ENCODE data around the gene CNGA4.

DNA sequence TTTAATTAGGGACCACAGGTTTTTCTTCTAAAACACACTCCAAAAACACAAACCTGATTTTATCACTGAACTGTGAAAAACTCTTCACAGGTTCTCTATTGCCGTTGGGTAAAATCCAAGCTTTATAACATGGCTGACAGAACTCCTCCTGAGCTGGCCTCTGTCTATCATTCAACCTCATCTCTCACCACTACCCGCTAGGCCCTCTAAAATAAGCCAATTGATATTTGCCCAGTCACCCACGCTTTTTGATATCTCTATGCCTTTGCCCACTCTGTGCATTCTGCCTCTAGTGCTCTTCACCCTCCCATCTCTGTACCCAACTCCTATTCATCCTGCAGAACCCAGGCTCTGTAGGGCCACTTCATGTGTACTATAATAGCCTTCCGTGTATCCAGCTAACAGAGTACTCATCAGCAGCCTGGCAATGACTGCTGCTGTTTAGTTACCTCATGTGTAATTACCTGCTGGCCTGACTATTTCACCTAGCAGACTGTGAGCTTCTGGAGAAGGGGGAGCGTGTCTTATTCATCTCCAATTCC lies 1.1 kb upstream of the CNGA4 start:
- TF ChIP-seq, protein P1, sequence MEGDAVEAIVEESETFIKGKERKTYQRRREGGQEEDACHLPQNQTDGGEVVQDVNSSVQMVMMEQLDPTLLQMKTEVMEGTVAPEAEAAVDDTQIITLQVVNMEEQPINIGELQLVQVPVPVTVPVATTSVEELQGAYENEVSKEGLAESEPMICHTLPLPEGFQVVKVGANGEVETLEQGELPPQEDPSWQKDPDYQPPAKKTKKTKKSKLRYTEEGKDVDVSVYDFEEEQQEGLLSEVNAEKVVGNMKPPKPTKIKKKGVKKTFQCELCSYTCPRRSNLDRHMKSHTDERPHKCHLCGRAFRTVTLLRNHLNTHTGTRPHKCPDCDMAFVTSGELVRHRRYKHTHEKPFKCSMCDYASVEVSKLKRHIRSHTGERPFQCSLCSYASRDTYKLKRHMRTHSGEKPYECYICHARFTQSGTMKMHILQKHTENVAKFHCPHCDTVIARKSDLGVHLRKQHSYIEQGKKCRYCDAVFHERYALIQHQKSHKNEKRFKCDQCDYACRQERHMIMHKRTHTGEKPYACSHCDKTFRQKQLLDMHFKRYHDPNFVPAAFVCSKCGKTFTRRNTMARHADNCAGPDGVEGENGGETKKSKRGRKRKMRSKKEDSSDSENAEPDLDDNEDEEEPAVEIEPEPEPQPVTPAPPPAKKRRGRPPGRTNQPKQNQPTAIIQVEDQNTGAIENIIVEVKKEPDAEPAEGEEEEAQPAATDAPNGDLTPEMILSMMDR (IDR thresholded peaks at IDR 0.05) = no peak
- no peak for TF ChIP-seq POLR2A (IDR thresholded peaks at IDR 0.05)
